ENCODE results near the gene GOLGA3.
"Not testable (repeated sequence)": the region's sequence is repeated elsewhere in the genome, so short reads cannot be mapped to it uniquely, and the experiment has no call there.

The GOLGA3 gene

DNA sequence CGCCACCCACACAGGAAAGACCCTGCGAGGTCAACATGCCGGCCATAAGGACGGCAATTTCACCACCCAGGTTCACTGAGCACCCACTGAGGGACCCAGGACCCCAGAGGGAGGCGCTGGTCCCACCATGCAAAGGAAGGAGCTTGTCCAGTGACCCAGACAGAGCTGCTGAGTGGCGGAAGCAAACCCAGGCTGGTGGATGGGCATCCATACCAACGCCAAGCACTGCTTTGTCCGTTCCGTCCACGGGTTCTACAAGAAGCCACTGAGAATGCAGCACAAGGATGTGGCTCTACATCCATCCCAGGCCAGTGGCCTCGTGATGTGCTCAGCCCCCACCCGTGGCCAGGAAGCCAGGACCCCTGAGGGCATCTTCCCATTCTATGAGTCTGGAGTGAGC lies 23.8 kb upstream of the GOLGA3 start:
- TF ChIP-seq, protein P1, sequence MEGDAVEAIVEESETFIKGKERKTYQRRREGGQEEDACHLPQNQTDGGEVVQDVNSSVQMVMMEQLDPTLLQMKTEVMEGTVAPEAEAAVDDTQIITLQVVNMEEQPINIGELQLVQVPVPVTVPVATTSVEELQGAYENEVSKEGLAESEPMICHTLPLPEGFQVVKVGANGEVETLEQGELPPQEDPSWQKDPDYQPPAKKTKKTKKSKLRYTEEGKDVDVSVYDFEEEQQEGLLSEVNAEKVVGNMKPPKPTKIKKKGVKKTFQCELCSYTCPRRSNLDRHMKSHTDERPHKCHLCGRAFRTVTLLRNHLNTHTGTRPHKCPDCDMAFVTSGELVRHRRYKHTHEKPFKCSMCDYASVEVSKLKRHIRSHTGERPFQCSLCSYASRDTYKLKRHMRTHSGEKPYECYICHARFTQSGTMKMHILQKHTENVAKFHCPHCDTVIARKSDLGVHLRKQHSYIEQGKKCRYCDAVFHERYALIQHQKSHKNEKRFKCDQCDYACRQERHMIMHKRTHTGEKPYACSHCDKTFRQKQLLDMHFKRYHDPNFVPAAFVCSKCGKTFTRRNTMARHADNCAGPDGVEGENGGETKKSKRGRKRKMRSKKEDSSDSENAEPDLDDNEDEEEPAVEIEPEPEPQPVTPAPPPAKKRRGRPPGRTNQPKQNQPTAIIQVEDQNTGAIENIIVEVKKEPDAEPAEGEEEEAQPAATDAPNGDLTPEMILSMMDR (conservative IDR thresholded peaks at IDR 0.05; ENCODE audit: low read depth, low read length), result no peak
- DNase-seq (ENCODE audit: low read depth), result no peak

DNA sequence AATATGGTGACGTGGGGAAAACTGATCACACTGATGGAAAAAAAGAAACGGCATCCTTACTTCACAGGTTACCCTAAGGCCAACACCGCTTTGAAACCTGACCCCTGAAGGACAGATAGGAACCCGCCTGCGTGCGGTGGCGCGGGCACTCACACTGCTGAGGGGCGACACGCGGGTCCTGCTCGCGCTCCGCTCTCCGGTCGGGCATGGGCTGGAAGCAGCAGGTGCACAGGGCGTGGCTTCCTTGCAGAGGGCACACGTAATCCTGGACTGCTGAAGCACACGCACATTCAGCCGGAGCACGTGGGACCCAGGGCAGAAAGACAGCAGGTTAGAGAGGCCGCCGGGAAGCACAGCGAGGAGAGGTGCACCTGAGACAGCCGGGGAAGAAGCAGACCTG lies 22.8 kb upstream of the GOLGA3 start:
- H3K4me3 ChIP-seq (ENCODE audit: low read depth, low read length), result no peak overlapping the region
- DNase-seq (ENCODE audit: low read depth), result no peak
- TF ChIP-seq, protein P1 (conservative IDR thresholded peaks at IDR 0.05; ENCODE audit: low read depth, low read length), result no peak

More for the DNA sequence above, 23.8 kb upstream of the GOLGA3 start:
- no peak overlapping the region for H3K4me3 ChIP-seq (ENCODE audit: low read depth, low read length)

DNA sequence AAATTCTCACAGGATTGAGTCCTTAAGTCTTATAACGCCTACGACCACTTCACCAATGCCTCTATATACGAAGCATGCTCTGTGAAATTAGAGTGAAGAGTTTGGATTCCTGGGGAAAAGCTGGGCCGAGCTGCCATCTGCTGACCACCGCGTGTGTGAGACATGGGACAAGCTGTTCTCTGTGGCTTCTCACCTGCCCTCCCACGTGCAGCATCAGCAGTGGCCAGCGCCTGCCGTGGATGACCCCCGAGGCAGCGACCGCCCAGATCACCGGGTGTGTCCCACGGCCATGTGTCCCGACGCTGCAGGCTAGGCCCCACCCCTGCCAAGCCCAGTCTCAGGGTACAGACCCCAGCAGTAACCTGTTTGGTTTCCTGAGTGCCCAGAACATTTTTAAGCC lies 21.6 kb upstream of the GOLGA3 start:
- TF ChIP-seq, protein P1 (conservative IDR thresholded peaks at IDR 0.05; ENCODE audit: low read depth, low read length), result no peak
- H3K4me3 ChIP-seq (ENCODE audit: low read depth, low read length), result no peak overlapping the region
- no peak for DNase-seq (ENCODE audit: low read depth)

DNA sequence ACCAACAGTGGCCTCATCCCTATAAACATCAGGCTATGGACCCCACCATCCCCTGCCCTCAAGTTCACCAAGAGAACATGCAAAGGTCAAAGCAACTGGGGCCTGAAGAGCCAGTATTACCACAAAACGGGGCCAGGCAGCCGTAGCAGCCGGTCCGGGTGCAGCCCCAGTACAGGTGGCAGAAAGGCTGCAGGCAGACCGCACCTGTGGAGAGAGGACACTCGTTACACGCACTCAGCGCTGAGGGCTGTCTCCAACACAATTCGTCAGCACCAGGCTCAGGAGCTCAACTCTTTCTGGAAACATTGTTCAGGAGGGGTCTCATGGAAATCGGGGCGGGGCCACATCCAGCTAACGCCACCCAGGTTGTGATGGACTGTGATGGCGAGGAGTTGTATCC lies 19.9 kb upstream of the GOLGA3 start:
- DNase-seq (ENCODE audit: low read depth), result no peak
- H3K4me3 ChIP-seq (ENCODE audit: low read depth, low read length), result no peak overlapping the region
- TF ChIP-seq, protein P1 (conservative IDR thresholded peaks at IDR 0.05; ENCODE audit: low read depth, low read length), result no peak

DNA sequence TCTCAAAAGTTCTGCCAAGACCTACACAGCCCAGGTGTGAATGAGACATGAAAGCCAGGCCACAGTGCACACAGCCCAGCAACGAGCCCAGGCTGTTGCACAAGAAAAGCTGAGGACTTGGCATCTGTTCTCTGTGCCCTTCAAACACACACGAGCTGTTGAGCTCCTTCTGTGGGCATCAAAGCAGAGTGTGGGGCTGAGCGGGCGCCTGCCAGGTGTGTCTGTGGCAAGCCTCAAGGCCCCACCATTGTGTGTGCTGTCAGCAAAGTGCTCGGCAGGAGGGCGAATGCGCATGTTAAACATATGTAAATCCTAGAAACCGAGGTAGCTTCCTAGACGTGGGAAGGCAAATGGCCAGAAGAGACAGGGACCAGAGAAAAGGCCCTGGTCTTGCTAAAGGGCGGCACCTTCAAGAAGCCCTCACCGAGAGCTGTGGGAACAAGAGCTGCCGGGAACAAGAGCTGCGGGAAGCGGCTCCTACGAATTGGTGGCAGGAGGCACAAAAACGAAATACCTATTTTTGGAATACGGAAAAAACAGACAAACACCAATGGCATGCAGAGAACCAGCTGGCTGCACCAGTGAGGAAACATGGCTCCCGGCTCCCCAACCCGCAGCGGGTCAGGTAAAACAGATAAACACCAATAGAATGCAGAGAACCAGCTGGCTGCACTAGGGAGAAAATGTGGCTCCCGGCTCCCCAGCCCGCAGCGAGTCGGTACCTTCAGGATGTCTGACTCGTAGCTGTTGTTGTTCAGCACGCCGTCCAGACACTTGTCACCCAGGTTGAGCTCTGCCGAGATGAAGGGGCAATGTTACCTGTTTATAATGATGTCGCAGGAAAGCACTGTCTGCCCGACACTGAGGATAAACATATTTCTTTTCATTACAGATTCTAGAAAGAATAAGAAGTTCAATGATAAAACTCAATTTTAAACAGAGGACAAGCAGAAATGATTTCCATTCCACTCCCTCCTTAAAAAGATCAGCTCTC lies 19.0 kb upstream of the GOLGA3 start:
- no peak overlapping the region for H3K4me3 ChIP-seq (ENCODE audit: low read depth, low read length)
- no peak for DNase-seq (ENCODE audit: low read depth)
- TF ChIP-seq, protein P1 (conservative IDR thresholded peaks at IDR 0.05; ENCODE audit: low read depth, low read length), result no peak

DNA sequence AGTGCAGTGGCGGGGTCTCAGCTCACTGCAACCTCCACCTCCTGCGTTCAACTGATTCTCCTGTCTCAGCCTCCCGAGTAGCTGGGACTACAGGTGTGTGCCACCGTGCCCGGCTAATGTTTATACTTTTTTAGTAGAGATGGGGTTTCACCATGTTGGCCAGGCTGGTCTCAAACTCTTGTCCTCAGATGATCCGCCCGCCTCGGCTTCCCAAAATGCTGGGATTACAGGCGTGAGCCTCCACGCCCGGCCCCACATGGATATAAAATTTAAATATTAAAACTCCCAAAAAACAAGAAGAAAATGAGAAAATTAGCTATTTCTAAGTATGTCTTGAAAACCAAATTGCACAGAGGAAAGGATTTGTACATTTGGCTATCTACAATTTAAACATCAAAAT lies 16.0 kb upstream of the GOLGA3 start:
- not testable (repeated sequence) for DNase-seq (ENCODE audit: low read depth); H3K4me3 ChIP-seq (ENCODE audit: low read depth, low read length)

DNA sequence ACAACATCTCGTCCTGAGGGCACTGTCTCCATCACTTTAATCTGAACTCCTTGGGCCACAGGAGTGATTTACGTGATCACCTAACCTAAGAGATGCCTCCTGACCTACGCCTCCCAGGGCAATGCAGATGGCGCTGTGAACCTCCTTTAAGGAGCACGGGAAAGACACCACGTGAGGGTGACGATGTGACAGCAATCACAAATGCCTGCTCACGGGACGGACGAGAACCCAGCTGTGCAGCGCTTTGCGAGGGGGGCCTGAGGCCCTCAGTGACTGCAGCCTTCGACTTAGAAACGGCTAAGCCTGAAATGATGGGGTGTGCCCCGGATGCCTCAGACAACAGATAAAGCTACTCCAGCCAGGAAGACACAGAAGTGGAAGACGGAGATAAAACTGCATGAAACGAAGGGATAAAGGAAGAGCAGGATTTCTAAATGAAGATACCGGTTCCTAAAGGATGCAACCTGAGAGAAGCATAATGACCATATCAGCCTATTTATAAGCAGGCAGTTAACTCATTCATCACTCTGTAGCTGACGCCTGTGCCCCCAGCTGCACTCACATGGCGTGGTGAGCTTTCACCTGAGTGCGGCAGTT lies 13.9 kb upstream of the GOLGA3 start:
- TF ChIP-seq, protein P1 (conservative IDR thresholded peaks at IDR 0.05; ENCODE audit: low read depth, low read length), result no peak
- H3K4me3 ChIP-seq (ENCODE audit: low read depth, low read length), result no peak overlapping the region
- DNase-seq (ENCODE audit: low read depth), result no peak

Data from choroid plexus epithelial cell (primary cell).